Activated T-cell treated with anti-CD3 and anti-CD28 coated beads, Interleukin-2, amount 50 U/mL, for 24 hours (primary cell): ENCODE measurements around the gene ZBTB9.

Source experiments
- DNase-seq: peaks from one replicate; pipeline ENCODE4 v3.0.0-alpha.2; 2020
- H3K27ac Mint-ChIP-seq: 2 replicates; pipeline ENCODE4 v1.8.0; 2020; ENCODE audit warnings: mild to moderate bottlenecking, mixed read lengths
- H3K27me3 Mint-ChIP-seq: 2 replicates; pipeline ENCODE4 v1.8.0; 2020; ENCODE audit warnings: mixed read lengths
- H3K36me3 Mint-ChIP-seq: 2 replicates; pipeline ENCODE4 v1.8.0; 2020; ENCODE audit warnings: low read depth, mixed read lengths
- H3K4me1 Mint-ChIP-seq: 2 replicates; pipeline ENCODE4 v1.8.0; 2020; ENCODE audit warnings: low read depth, mixed read lengths
- H3K4me3 Mint-ChIP-seq: 2 replicates; pipeline ENCODE4 v1.8.0; 2020; ENCODE audit warnings: mild to moderate bottlenecking, moderate library complexity, mixed read lengths
- H3K9me3 Mint-ChIP-seq: 2 replicates; pipeline ENCODE4 v1.8.0; 2020; ENCODE audit warnings: mixed read lengths

ZBTB9 gene

GRCh38 chr6:33454009-33454946 is at the start of gene ZBTB9:
Gene ZBTB9, plus strand, starts transcription at chr6:33454576. Its CDS starts 525 bp downstream, at chr6:33455101.
- Mint-ChIP-seq H3K9me3 (no peaks in the 10 kb centered on the region), H3K27me3 (no peaks in the 10 kb centered on the region), H3K4me1 (peaks cover 39% of the 10 kb centered on the region), H3K27ac (peak within 1 kb of the TSS; percentile 90), H3K36me3 (peaks cover 53% of the 10 kb centered on the region), H3K4me3 (peak within 1 kb of the TSS; percentile 92)
- peak; percentile 94 for DNase-seq

GRCh38 chr6:33404884-33405283 is 49.5 kb upstream of the ZBTB9 start:
- H3K4me3 Mint-ChIP-seq, result no peak overlapping the region

GRCh38 chr6:33405386-33405940 is 48.9 kb upstream of the ZBTB9 start:
- H3K4me1 Mint-ChIP-seq, result peaks cover 15% of the 10 kb centered on the region
- H3K27ac Mint-ChIP-seq, result peak overlapping the region; percentile 6
- no peaks in the 10 kb centered on the region for H3K9me3 Mint-ChIP-seq
- no peaks in the 10 kb centered on the region for H3K27me3 Mint-ChIP-seq
- H3K36me3 Mint-ChIP-seq, result peaks cover 90% of the 10 kb centered on the region
- no peak for DNase-seq
- H3K4me3 Mint-ChIP-seq, result no peak overlapping the region

More at GRCh38 chr6:33404884-33405283, 49.5 kb upstream of the ZBTB9 start:
- Mint-ChIP-seq H3K27me3 (no peaks in the 10 kb centered on the region), H3K27ac (no peak overlapping the region), H3K36me3 (peaks cover 94% of the 10 kb centered on the region), H3K4me1 (peaks cover 12% of the 10 kb centered on the region), H3K9me3 (no peaks in the 10 kb centered on the region)
- DNase-seq, result no peak

- H3K27me3 Mint-ChIP-seq, result no peaks in the 10 kb centered on the region
- peaks cover 84% of the 10 kb centered on the region for H3K36me3 Mint-ChIP-seq
- no peaks in the 10 kb centered on the region for H3K9me3 Mint-ChIP-seq
- DNase-seq, result no peak
- H3K4me1 Mint-ChIP-seq, result peaks cover 15% of the 10 kb centered on the region
- H3K27ac Mint-ChIP-seq, result no peak overlapping the region
- no peak overlapping the region for H3K4me3 Mint-ChIP-seq
Measured at GRCh38 chr6:33406126-33406525, 48.2 kb upstream of the ZBTB9 start.

- Mint-ChIP-seq H3K9me3 (no peaks in the 10 kb centered on the region), H3K36me3 (peaks cover 81% of the 10 kb centered on the region), H3K4me1 (peaks cover 22% of the 10 kb centered on the region), H3K27ac (peak overlapping the region; percentile 44), H3K4me3 (no peak overlapping the region), H3K27me3 (no peaks in the 10 kb centered on the region)
- no peak for DNase-seq
Measured at GRCh38 chr6:33407132-33407718, 47.2 kb upstream of the ZBTB9 start.

GRCh38 chr6:33410050-33410710 is 44.2 kb upstream of the ZBTB9 start:
- Mint-ChIP-seq H3K4me3 (peak overlapping the region; percentile 83), H3K27me3 (no peaks in the 10 kb centered on the region), H3K36me3 (peaks cover 79% of the 10 kb centered on the region), H3K4me1 (peaks cover 48% of the 10 kb centered on the region), H3K27ac (peak overlapping the region; percentile 95), H3K9me3 (no peaks in the 10 kb centered on the region)
- peak; percentile 98 for DNase-seq

- Mint-ChIP-seq H3K9me3 (no peaks in the 10 kb centered on the region), H3K4me1 (peaks cover 52% of the 10 kb centered on the region), H3K27ac (peak within 1 kb of the TSS; percentile 95), H3K27me3 (no peaks in the 10 kb centered on the region), H3K36me3 (peaks cover 79% of the 10 kb centered on the region), H3K4me3 (peak within 1 kb of the TSS; percentile 83)
- no peak for DNase-seq
Measured at GRCh38 chr6:33410711-33411631, 43.4 kb upstream of the ZBTB9 start, which contains the start of gene PHF1. Gene PHF1, plus strand, starts transcription at chr6:33411014. Its CDS starts 1,250 bp downstream, at chr6:33412264.

GRCh38 chr6:33411632-33412005 is 42.8 kb upstream of the ZBTB9 start:
- H3K27me3 Mint-ChIP-seq, result no peaks in the 10 kb centered on the region
- peaks cover 79% of the 10 kb centered on the region for H3K36me3 Mint-ChIP-seq
- H3K4me1 Mint-ChIP-seq, result peaks cover 59% of the 10 kb centered on the region

GRCh38 chr6:33412140-33413009 is 42.0 kb upstream of the ZBTB9 start:
- Mint-ChIP-seq H3K27ac (peak overlapping the region; percentile 99), H3K9me3 (no peaks in the 10 kb centered on the region), H3K27me3 (no peaks in the 10 kb centered on the region), H3K4me1 (peaks cover 66% of the 10 kb centered on the region), H3K4me3 (peak overlapping the region; percentile 81), H3K36me3 (peaks cover 79% of the 10 kb centered on the region)
- no peak for DNase-seq

More at GRCh38 chr6:33411632-33412005, 42.8 kb upstream of the ZBTB9 start:
- Mint-ChIP-seq H3K9me3 (no peaks in the 10 kb centered on the region), H3K27ac (peak overlapping the region; percentile 89), H3K4me3 (peak overlapping the region; percentile 81)
- DNase-seq, result no peak

- DNase-seq, result no peak
- Mint-ChIP-seq H3K36me3 (peaks cover 74% of the 10 kb centered on the region), H3K4me1 (peaks cover 71% of the 10 kb centered on the region), H3K9me3 (no peaks in the 10 kb centered on the region), H3K27me3 (no peaks in the 10 kb centered on the region), H3K4me3 (no peak overlapping the region), H3K27ac (peak overlapping the region; percentile 99)
Measured at GRCh38 chr6:33413241-33414120, 40.9 kb upstream of the ZBTB9 start.

GRCh38 chr6:33414592-33415271 is 39.6 kb upstream of the ZBTB9 start:
- peaks cover 77% of the 10 kb centered on the region for H3K4me1 Mint-ChIP-seq
- no peak overlapping the region for H3K4me3 Mint-ChIP-seq
- H3K9me3 Mint-ChIP-seq, result no peaks in the 10 kb centered on the region
- no peaks in the 10 kb centered on the region for H3K27me3 Mint-ChIP-seq
- no peak for DNase-seq
- peak overlapping the region; percentile 99 for H3K27ac Mint-ChIP-seq
- H3K36me3 Mint-ChIP-seq, result peaks cover 63% of the 10 kb centered on the region

- Mint-ChIP-seq H3K4me1 (peaks cover 76% of the 10 kb centered on the region), H3K36me3 (peaks cover 61% of the 10 kb centered on the region), H3K4me3 (peak overlapping the region; percentile 96), H3K27me3 (no peaks in the 10 kb centered on the region), H3K27ac (peak overlapping the region; percentile 99), H3K9me3 (no peaks in the 10 kb centered on the region)
- no peak for DNase-seq
Measured at GRCh38 chr6:33415831-33416230, 38.5 kb upstream of the ZBTB9 start.
